Measurements from ENCODE around the gene PDGFRB.

PDGFRB gene

DNA sequence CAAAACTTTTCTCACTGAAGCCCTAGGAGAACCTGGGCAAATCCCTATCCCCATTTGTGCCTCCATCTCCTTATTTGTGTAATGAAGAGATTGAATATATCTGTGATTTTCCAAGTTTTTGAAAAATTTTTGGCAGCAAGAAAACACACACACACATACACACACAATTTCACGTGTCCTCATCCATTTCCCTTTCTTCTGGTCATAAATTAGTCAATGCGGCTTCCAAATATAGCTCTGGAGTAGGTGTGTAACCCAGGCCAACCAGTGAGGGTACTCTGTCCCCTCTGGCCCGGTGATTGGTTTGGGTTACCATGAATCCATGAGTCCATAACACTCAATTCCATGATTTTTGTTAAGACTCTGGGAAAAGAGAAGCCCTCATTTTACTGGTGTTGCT lies 82.0 kb downstream of the PDGFRB start:
- Histone ChIP-seq H3K27me3 (ENCODE audit: control insufficient read depth, low read length) (peaks cover 13% of the 10 kb centered on the region; the same call in 1 of the 2 replicates), H3K79me2 (ENCODE audit: control insufficient read depth, low read length) (no peaks in the 10 kb centered on the region), H3K36me3 (ENCODE audit: control insufficient read depth, low read length) (no peaks in the 10 kb centered on the region), H3K27ac (ENCODE audit: low read depth, low read length) (no peak overlapping the region), H3K4me1 (ENCODE audit: control insufficient read depth, low read length) (no peaks in the 10 kb centered on the region), H3F3A (ENCODE audit: control insufficient read depth, insufficient read depth) (no peaks in the 10 kb centered on the region), H3K4me2 (ENCODE audit: low read length) (no peak overlapping the region), H3K9me3 (ENCODE audit: control insufficient read depth, insufficient read depth, low read length) (no peaks in the 10 kb centered on the region), H4K20me1 (ENCODE audit: control insufficient read depth, insufficient read depth, low read depth, low read length) (no peaks in the 10 kb centered on the region), H3K4me3 (ENCODE audit: low read length) (no peak overlapping the region), H3K9me2 (replicated peaks; ENCODE audit: control insufficient read depth, low read length) (no peaks in the 10 kb centered on the region)
- TF ChIP-seq, protein P1, sequence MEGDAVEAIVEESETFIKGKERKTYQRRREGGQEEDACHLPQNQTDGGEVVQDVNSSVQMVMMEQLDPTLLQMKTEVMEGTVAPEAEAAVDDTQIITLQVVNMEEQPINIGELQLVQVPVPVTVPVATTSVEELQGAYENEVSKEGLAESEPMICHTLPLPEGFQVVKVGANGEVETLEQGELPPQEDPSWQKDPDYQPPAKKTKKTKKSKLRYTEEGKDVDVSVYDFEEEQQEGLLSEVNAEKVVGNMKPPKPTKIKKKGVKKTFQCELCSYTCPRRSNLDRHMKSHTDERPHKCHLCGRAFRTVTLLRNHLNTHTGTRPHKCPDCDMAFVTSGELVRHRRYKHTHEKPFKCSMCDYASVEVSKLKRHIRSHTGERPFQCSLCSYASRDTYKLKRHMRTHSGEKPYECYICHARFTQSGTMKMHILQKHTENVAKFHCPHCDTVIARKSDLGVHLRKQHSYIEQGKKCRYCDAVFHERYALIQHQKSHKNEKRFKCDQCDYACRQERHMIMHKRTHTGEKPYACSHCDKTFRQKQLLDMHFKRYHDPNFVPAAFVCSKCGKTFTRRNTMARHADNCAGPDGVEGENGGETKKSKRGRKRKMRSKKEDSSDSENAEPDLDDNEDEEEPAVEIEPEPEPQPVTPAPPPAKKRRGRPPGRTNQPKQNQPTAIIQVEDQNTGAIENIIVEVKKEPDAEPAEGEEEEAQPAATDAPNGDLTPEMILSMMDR (IDR thresholded peaks at IDR 0.05; ENCODE audit: low read depth, low read length, poor library complexity, severe bottlenecking), result no peak

DNA sequence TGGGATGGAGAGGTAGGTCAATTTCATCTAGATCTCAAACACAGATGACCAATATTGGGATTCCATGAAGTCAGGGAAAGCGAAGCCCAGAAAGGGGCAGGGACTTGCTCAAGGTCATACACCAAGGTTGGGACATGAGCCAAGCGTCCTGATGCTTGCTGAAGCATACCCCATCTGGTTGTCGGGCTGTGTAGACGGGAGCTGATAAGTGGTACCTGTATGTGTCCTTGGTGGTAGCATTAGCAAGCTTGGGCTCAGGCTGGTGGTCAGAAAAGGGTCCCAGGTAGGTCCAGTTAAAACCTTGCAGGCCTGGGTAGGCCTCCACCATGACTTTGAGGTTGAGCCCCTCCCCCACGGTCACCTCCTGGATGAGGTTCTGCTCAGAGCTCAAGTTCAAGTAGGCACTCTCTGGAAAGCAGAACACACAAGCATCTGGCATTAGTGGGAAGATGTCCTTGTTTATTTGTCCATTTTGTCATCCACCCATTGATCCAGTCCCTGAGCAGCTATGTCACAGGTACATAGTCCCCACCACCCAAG lies 82.5 kb downstream of the PDGFRB start:
- Histone ChIP-seq H3K4me2 (ENCODE audit: low read length) (no peak overlapping the region), H3K79me2 (ENCODE audit: control insufficient read depth, low read length) (no peaks in the 10 kb centered on the region), H3K27me3 (ENCODE audit: control insufficient read depth, low read length) (peaks cover 13% of the 10 kb centered on the region; the same call in 1 of the 2 replicates), H4K20me1 (ENCODE audit: control insufficient read depth, insufficient read depth, low read depth, low read length) (no peaks in the 10 kb centered on the region), H3K36me3 (ENCODE audit: control insufficient read depth, low read length) (no peaks in the 10 kb centered on the region), H3K9me2 (replicated peaks; ENCODE audit: control insufficient read depth, low read length) (no peaks in the 10 kb centered on the region), H3K4me1 (ENCODE audit: control insufficient read depth, low read length) (no peaks in the 10 kb centered on the region), H3K4me3 (ENCODE audit: low read length) (no peak overlapping the region), H3K27ac (ENCODE audit: low read depth, low read length) (no peak overlapping the region), H3K9me3 (ENCODE audit: control insufficient read depth, insufficient read depth, low read length) (no peaks in the 10 kb centered on the region), H3F3A (ENCODE audit: control insufficient read depth, insufficient read depth) (no peaks in the 10 kb centered on the region)
- TF ChIP-seq EZH2phosphoT487 (IDR thresholded peaks at IDR 0.05; ENCODE audit: borderline replicate concordance, low read length), result no peak
- TF ChIP-seq, protein P1 (IDR thresholded peaks at IDR 0.05; ENCODE audit: low read depth, low read length, poor library complexity, severe bottlenecking), result no peak

DNA sequence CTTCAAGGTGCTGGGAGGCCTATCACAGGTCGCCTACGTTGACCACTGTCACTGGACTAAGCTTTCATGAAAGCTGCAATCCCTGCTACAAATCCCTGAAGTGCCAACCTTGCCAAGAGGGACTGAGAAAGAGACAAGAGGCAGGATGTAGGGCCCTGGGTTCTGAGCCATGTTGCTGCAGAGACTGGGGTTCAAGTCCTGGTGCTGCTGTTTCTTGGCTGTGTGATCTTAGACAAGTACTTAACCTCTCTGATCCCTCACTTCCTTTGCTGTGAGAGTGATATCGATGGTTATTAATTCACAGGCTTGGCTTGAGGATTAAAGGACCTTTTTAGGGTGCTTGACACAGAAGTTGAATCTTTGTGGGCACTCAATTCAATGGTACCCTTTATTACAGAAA lies 84.8 kb downstream of the PDGFRB start:
- Histone ChIP-seq H4K20me1 (ENCODE audit: control insufficient read depth, insufficient read depth, low read depth, low read length) (no peaks in the 10 kb centered on the region), H3K4me1 (ENCODE audit: control insufficient read depth, low read length) (no peaks in the 10 kb centered on the region), H3K4me2 (ENCODE audit: low read length) (no peak overlapping the region), H3K27me3 (ENCODE audit: control insufficient read depth, low read length) (peaks cover 11% of the 10 kb centered on the region; the same call in 1 of the 2 replicates), H3F3A (ENCODE audit: control insufficient read depth, insufficient read depth) (no peaks in the 10 kb centered on the region), H3K27ac (ENCODE audit: low read depth, low read length) (no peak overlapping the region), H3K9me3 (ENCODE audit: control insufficient read depth, insufficient read depth, low read length) (no peaks in the 10 kb centered on the region), H3K79me2 (ENCODE audit: control insufficient read depth, low read length) (no peaks in the 10 kb centered on the region), H3K4me3 (ENCODE audit: low read length) (no peak overlapping the region), H3K9me2 (replicated peaks; ENCODE audit: control insufficient read depth, low read length) (no peaks in the 10 kb centered on the region), H3K36me3 (ENCODE audit: control insufficient read depth, low read length) (no peaks in the 10 kb centered on the region)
- TF ChIP-seq, protein P1 (IDR thresholded peaks at IDR 0.05; ENCODE audit: low read depth, low read length, poor library complexity, severe bottlenecking), result no peak
- TF ChIP-seq EZH2phosphoT487 (IDR thresholded peaks at IDR 0.05; ENCODE audit: borderline replicate concordance, low read length), result no peak
